Activated CD8-positive, alpha-beta T cell treated with anti-CD3 and anti-CD28 coated beads, Interleukin-2, amount 10 ng/mL, durations not matched to agents 7 days and 5 days (primary cell): ENCODE measurements around the gene FZD7. TPM values are rescaled to one million over a fixed set of nuclear protein-coding genes. Genes with fewer than 3 reads are reported as not detected.

Source experiments
- ATAC-seq: fragments of 150-1000 bp; cut with Tn5 transposase; one replicate; pipeline ENCODE4 v1.10.0; 2021; ENCODE audit warnings: moderate library complexity
- CTCF ChIA-PET: fragments of 350-600 bp; sonication (Branson Sonifier 250); formaldehyde crosslinking; loops from one replicate; lab custom pipeline; 2021; ENCODE audit warnings: antibody characterized with exemption; lab: Charles Lee
- POLR2A ChIA-PET: fragments of 350-600 bp; sonication (Branson Sonifier 250); formaldehyde crosslinking; loops from one replicate; lab custom pipeline; 2021; ENCODE audit warnings: antibody characterized with exemption; lab: Charles Lee
- DNase-seq: peaks from one replicate; pipeline ENCODE4 v3.0.0-alpha.2; 2020
- H3K27ac Mint-ChIP-seq: one replicate; pipeline ENCODE4 v1.8.0; 2021; ENCODE audit warnings: mild to moderate bottlenecking, mixed read lengths
- H3K27me3 Mint-ChIP-seq: one replicate; pipeline ENCODE4 v1.8.0; 2021; ENCODE audit warnings: low read depth, mixed read lengths
- H3K36me3 Mint-ChIP-seq: one replicate; pipeline ENCODE4 v1.8.0; 2021; ENCODE audit warnings: low read depth, mixed read lengths
- H3K4me1 Mint-ChIP-seq: one replicate; pipeline ENCODE4 v1.8.0; 2021; ENCODE audit warnings: low read depth, mixed read lengths
- H3K4me3 Mint-ChIP-seq: one replicate; pipeline ENCODE4 v1.8.0; 2021; ENCODE audit warnings: mild to moderate bottlenecking, mixed read lengths
- H3K9me3 Mint-ChIP-seq: one replicate; pipeline ENCODE4 v1.8.0; 2022; ENCODE audit warnings: mixed read lengths; ENCODE audit not compliant: insufficient read depth
- total RNA-seq, 2 experiments: library from RNA; stranded (reverse); gene quantifications; one replicate each; pipeline ENCODE4 v1.2.3, GENCODE V29; 2021

FZD7 gene
- total RNA-seq, 2 experiments from 2014 or later = 0.08 TPM; not detected in 1

GRCh38 chr2:202084265-202084664 is 50.6 kb downstream of the FZD7 start:
- ATAC-seq (no peak), DNase-seq (no peak)
- POLR2A ChIA-PET = no interaction called here
- Mint-ChIP-seq H3K4me3 (no peak overlapping the region), H3K27ac (no peak overlapping the region), H3K27me3 (peaks cover under 1% of the 10 kb centered on the region), H3K36me3 (no peaks in the 10 kb centered on the region), H3K4me1 (no peaks in the 10 kb centered on the region), H3K9me3 (no peaks in the 10 kb centered on the region)
- CTCF ChIA-PET = no interaction called here

Other genes with a start within 250 kb of the FZD7 start
- gene CDK15, start 227.3 kb upstream of the FZD7 start, total RNA-seq = not detected
- gene KIAA2012, start 39.4 kb downstream of the FZD7 start, total RNA-seq = not detected
- gene SUMO1, start 204.7 kb downstream of the FZD7 start, total RNA-seq = 10 to 100 TPM; 98.2 to 99.2 TPM
- 100 to 1,000 TPM; 120 to 122 TPM for gene NOP58, start 231.9 kb downstream of the FZD7 start, total RNA-seq